Neural cell (in vitro differentiated cells): ENCODE results near the gene ZWILCH. TPM values are rescaled to one million over a fixed set of nuclear protein-coding genes. Genes with fewer than 3 reads are reported as not detected.

Experiments
- H2AFZ ChIP-seq: fragments of 200-600, 300-800 bp; sonication (generic), shearing (Covaris generic); 2 replicates; pipeline ENCODE4 v1.6.0; 2014; ENCODE audit warnings: low read depth, mild to moderate bottlenecking, antibody characterized with exemption, low read length, moderate library complexity
- H3F3A ChIP-seq: fragments of 200-600 bp; shearing (Covaris generic); 2 replicates; pipeline ENCODE4 v1.6.1; 2016; ENCODE audit warnings: mild to moderate bottlenecking, moderate library complexity, mixed read lengths, antibody characterized with exemption, low read length; ENCODE audit not compliant: insufficient read depth, poor library complexity, severe bottlenecking
- H3K27ac ChIP-seq: fragments of 200-600, 300-800 bp; sonication (generic), shearing (Covaris generic); 2 replicates; pipeline ENCODE4 v1.5.1; 2014; ENCODE audit warnings: mild to moderate bottlenecking, low read length, moderate library complexity
- H3K27me3 ChIP-seq: fragments of 300-800, 200-600 bp; sonication (generic), shearing (Covaris generic); 2 replicates; pipeline ENCODE4 v1.6.0; 2014; ENCODE audit warnings: mild to moderate bottlenecking, low read depth, low read length, moderate library complexity; ENCODE audit not compliant: insufficient read depth
- H3K36me3 ChIP-seq: fragments of 300-800, 200-600 bp; sonication (generic), shearing (Covaris generic); 2 replicates; pipeline ENCODE4 v1.5.1; 2014; ENCODE audit warnings: mild to moderate bottlenecking, antibody characterized with exemption, low read length, moderate library complexity; ENCODE audit not compliant: insufficient read depth
- H3K4me2 ChIP-seq: fragments of 300-800, 200-600 bp; sonication (generic), shearing (Covaris generic); 2 replicates; pipeline ENCODE4 v1.6.0; 2014; ENCODE audit warnings: mild to moderate bottlenecking, low read length
- H3K4me3 ChIP-seq: fragments of 300-800, 200-600 bp; sonication (generic), shearing (Covaris generic); 2 replicates; pipeline ENCODE4 v1.5.1; 2014; ENCODE audit warnings: mild to moderate bottlenecking, low read length, moderate library complexity
- H3K79me2 ChIP-seq: fragments of 200-600 bp; shearing (Covaris generic); replicated peaks from 2 replicates; pipeline ENCODE4 v1.6.0; 2014; ENCODE audit warnings: mild to moderate bottlenecking, low read length, moderate library complexity; ENCODE audit not compliant: insufficient read depth
- H3K9ac ChIP-seq: fragments of 300-800, 200-600 bp; sonication (generic), shearing (Covaris generic); 2 replicates; pipeline ENCODE4 v1.6.1; 2016; ENCODE audit warnings: mild to moderate bottlenecking, low read length, mixed read lengths
- H3K9me2 ChIP-seq: fragments of 200-600 bp; shearing (Covaris generic); 2 replicates; pipeline ENCODE4 v1.6.1; 2016; ENCODE audit warnings: mild to moderate bottlenecking, low read length, mixed read lengths; ENCODE audit not compliant: insufficient read depth
- H3K9me3 ChIP-seq: fragments of 200-600, 300-800 bp; sonication (generic), shearing (Covaris generic); 2 replicates; pipeline ENCODE4 v1.6.1; 2016; ENCODE audit warnings: mild to moderate bottlenecking, mixed run types, low read length, moderate library complexity, mixed read lengths
- H4K20me1 ChIP-seq: fragments of 200-600 bp; shearing (Covaris generic); 2 replicates; pipeline ENCODE4 v1.6.1; 2016; ENCODE audit warnings: mild to moderate bottlenecking, mixed run types; ENCODE audit not compliant: insufficient read depth
- CTCF ChIP-seq: fragments of 450-650 bp; IDR thresholded peaks from 2 replicates; pipeline ENCODE4 v1.5.1; 2014; ENCODE audit warnings: antibody characterized with exemption, mild to moderate bottlenecking, moderate library complexity; ENCODE audit not compliant: poor library complexity, severe bottlenecking
- EP300 ChIP-seq: fragments of 450-650 bp; conservative IDR thresholded peaks from 2 replicates; pipeline ENCODE4 v1.6.1; 2014; ENCODE audit warnings: antibody characterized with exemption, mild to moderate bottlenecking, moderate library complexity; ENCODE audit not compliant: poor library complexity, severe bottlenecking
- EZH2 ChIP-seq: fragments of 200-600, 300-800 bp; shearing (Covaris generic), sonication (generic); IDR thresholded peaks from 2 replicates; pipeline ENCODE4 v1.6.1; 2014; ENCODE audit warnings: antibody characterized with exemption, low read length, borderline replicate concordance, mild to moderate bottlenecking; ENCODE audit not compliant: insufficient read depth, poor library complexity, severe bottlenecking
- MXI1 ChIP-seq: fragments of 450-650 bp; conservative IDR thresholded peaks from 2 replicates; pipeline ENCODE4 v1.6.1; 2014; ENCODE audit warnings: antibody characterized with exemption, mild to moderate bottlenecking; ENCODE audit not compliant: poor library complexity, severe bottlenecking
- POLR2AphosphoS5 ChIP-seq: IDR thresholded peaks from 2 replicates; pipeline ENCODE4 v1.6.1; 2012
- RAD21 ChIP-seq: fragments of 450-650 bp; conservative IDR thresholded peaks from 2 replicates; pipeline ENCODE4 v1.6.1; 2014; ENCODE audit warnings: antibody characterized with exemption, mild to moderate bottlenecking, moderate library complexity
- REST ChIP-seq: IDR thresholded peaks from 2 replicates; pipeline ENCODE4 v1.6.1; 2012; ENCODE audit warnings: borderline replicate concordance
- SMC3 ChIP-seq: fragments of 450-650 bp; conservative IDR thresholded peaks from 2 replicates; pipeline ENCODE4 v1.6.1; 2014; ENCODE audit warnings: antibody characterized with exemption, mild to moderate bottlenecking, moderate library complexity; ENCODE audit not compliant: poor library complexity
- TAF1 ChIP-seq: IDR thresholded peaks from 2 replicates; pipeline ENCODE4 v1.6.1; 2012; ENCODE audit warnings: low read depth
- polyA plus RNA-seq: library from polyadenylated mRNA; depleted of rRNA; stranded (reverse); fragments of >200 nt; gene quantifications from 2 replicates; pipeline ENCODE4 v1.2.3, GENCODE V29; 2014

The ZWILCH gene
- polyA plus RNA-seq, 1 donor from 2014 or later: 63.1 TPM

DNA sequence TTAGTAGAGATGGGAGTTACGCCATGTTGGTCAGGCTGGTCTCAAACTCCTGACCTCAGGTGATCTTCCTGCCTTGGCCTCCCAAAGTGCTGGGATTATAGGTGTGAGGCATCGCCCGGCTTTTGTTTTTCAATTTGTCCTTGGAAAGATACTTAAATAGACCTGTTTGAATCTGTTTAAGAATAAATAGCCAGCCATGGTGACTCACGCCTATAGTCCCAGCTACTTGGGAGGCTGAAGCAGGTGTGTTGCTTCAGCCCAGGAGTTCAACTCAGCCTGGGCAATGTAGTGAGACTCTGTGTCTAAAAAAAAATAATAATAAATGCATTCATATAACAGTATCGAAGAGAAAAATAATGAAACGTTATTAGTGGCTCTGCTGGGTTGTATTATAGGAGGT is 24.9 kb upstream of the ZWILCH start:
- TF ChIP-seq POLR2AphosphoS5 (no peak), CTCF (no peak), EP300 (no peak), SMC3 (no peak), RAD21 (no peak)
- no peaks in the 10 kb centered on the region for H3K9me2 ChIP-seq

GRCh38 chr15:66481107-66481856 is 23.8 kb upstream of the ZWILCH start:
- Histone ChIP-seq H2AFZ (no peak overlapping the region), H3K9me2 (no peaks in the 10 kb centered on the region), H4K20me1 (no peaks in the 10 kb centered on the region), H3K9ac (no peak overlapping the region), H3K4me3 (no peak overlapping the region), H3K79me2 (no peaks in the 10 kb centered on the region), H3F3A (no peaks in the 10 kb centered on the region), H3K27me3 (no peaks in the 10 kb centered on the region), H3K36me3 (no peaks in the 10 kb centered on the region), H3K4me2 (no peak overlapping the region), H3K9me3 (no peaks in the 10 kb centered on the region), H3K27ac (no peak overlapping the region)
- no peak for TF ChIP-seq RAD21
- TF ChIP-seq REST: no peak
- no peak for TF ChIP-seq EZH2
- no peak for TF ChIP-seq CTCF
- TF ChIP-seq SMC3: no peak
- no peak for TF ChIP-seq EP300
- TF ChIP-seq MXI1: no peak
- TF ChIP-seq POLR2AphosphoS5: no peak
- TF ChIP-seq TAF1: no peak

More for the DNA sequence above, 24.9 kb upstream of the ZWILCH start:
- Histone ChIP-seq H3K9me3 (no peaks in the 10 kb centered on the region), H3K27me3 (no peaks in the 10 kb centered on the region), H3K27ac (no peak overlapping the region), H3K36me3 (no peaks in the 10 kb centered on the region), H3K4me2 (no peak overlapping the region), H3K4me3 (no peak overlapping the region), H3K79me2 (no peaks in the 10 kb centered on the region), H3F3A (no peaks in the 10 kb centered on the region), H3K9ac (no peak overlapping the region), H2AFZ (no peak overlapping the region), H4K20me1 (no peaks in the 10 kb centered on the region)
